GM18517 (cell line): ENCODE data around the gene GAB3.

Experiments used
- ATAC-seq: cut with Tn5 transposase; IDR thresholded peaks from one replicate; pipeline ENCODE4 v1.9.1; 2021; ENCODE audit warnings: mild to moderate bottlenecking, moderate library complexity; ENCODE audit not compliant: unreplicated experiment

GAB3 gene

DNA sequence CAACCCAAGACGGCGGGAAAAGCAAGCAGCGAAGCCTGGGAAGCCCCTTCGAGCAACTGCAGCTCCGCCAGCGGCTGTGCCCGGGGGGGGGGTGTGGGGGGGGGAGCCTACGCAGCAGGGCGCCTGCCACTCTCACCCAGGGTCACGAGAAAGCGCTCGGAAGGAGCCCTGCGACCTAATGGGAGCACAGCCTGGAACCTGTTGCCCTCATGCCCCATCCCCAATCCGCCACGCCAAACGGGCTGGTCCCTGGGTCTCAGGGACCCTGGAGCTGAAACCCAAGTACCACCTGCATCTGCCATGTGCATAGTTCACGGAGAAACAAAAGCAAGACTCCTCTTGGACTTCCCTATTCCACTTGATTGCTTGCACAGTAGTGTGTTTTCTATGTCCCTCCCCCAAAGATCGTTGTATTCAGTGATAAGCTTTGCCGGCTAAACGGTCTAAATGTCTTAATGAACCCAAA lies 359 bp upstream of the GAB3 start:
- no peak for ATAC-seq

DNA sequence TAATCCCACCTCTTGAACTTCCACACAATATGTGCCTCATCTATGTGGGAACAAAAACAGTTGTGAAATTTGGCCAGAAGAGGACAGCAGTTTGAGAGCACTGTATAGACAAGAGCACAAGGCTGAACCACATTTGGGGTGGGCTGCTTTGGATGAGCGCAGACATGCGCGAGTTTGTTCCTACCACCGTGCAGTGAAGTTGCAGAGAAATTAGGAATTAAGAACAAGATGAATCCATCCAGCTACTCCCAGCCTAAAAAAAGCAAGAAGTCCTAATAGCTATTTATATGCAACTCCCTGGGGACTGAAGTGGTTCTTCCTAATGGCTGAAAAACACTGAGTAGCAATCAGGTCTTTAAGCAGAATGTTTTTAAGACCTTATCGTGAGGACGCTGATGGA lies 1.0 kb downstream of the GAB3 start:
- no peak for ATAC-seq

DNA sequence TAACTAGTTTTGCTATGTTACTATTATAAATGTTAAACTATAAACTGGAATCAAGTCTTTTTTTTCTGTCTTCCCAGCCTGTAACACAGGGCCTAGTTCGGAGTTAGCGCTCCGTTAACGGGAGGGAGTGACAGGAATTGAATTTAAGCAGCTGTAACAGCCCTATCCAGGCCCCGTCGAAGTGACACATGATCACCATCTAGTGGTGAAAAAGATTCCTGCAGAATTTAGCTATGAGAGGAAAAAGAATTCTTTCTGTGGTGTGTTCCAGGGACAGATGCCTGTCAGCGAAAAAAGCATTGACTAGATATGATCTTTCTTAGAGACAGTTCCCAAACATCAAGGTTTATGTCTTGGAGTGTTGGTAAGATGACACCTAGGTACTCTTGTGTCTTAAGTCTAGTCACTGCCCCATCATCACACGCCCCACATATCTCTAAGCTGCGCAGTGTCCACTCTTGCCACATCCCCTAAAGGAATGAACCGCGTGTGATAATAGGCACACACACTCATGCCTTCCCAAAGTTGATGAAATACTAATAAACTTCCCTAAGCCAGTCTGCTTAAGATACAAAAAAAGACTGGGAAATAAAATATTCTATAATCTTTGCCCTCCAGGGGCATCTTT lies 2.1 kb downstream of the GAB3 start:
- ATAC-seq = peak; percentile 57

DNA sequence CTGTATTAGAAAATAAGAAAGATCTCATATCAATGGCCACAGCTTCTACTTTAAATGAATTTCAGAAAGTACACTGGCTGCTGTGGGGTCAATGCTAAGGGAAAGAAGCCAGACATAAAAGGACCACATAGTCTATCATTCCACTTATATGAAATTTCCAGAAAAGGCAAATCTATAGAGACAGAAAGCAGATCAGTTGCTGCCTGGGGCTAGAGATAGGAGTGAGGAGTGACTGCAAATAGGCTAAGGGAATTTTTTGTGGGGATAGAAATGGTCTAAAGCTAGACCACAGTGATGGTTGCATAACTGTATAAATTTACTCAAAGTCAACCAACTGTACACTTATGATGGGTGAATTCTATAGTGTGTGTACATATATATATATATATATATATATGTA lies 8.3 kb downstream of the GAB3 start:
- no peak for ATAC-seq

DNA sequence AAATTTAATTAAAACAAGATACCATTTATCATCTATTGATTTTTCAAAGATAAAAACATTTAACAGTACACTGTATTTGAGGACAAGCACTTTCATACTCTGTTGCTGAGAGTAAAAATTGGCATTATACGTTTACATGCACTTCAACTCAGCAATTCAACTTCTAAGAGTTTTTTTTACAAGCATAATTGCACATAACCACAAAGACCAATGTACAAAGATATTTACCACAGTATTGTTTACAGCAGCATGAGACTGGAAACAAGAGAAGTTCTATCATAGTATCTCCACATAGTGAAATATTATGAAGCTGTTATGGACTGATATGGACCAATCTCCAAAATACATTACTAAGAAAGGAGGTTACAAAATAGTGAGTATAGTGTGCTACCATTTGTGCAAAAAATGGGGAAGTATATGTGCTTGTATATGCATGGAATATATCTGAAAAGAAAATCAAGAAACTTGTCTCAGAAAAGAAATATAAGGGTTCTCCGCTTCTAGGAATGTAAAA lies 10.9 kb downstream of the GAB3 start:
- ATAC-seq = no peak

DNA sequence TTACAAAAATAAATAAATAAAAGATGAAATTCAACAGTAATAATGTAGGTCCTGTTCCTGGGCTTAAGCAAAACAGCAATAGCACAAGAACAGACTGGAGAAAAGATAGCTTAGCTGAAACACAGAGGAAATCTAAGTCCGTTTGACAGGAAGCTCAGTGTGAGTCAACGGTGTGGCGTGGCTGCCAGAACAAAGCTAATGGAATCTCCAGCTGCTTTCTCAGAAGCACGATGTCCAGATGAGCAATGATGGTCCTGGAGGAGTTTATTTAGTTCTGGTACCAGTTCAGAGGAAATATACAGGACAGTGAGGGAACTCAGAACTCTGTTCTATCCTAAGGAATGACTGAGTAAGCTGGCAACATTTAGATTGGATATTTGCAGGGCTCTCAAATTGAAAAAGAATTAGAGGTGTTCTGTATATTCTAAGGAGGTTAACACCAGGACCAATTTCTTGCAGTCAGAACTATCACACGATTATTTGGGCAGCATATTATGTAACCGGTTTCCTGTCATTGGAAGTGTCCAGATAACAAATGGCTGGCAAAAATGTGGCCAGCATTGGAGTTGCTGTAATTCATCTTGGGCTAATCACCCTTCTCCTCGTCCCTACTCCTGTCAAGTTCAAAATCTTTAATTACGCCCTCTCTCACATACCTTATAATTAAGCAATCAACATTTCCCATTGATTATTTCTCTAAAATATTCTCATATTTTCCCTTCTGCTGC lies 12.7 kb downstream of the GAB3 start:
- no peak for ATAC-seq

DNA sequence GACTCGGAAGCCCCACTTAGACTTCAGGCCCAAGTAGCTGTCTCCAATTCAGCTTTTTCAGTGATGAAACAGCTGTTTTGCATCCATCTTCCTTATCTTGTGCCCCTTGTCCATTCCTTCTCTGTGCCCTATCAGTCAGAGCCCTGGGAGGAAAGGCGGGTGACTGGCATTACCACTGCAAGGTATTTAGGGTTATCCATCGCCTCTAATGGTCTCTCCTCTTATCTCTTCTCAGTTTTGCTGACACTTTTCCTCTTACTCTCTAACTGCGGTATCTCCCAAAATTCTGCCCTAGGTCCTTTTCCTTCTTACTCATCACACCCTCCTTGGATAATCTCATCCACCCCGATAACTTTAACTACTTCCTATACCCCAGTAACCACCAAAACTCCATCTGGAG lies 13.7 kb downstream of the GAB3 start:
- ATAC-seq = no peak

DNA sequence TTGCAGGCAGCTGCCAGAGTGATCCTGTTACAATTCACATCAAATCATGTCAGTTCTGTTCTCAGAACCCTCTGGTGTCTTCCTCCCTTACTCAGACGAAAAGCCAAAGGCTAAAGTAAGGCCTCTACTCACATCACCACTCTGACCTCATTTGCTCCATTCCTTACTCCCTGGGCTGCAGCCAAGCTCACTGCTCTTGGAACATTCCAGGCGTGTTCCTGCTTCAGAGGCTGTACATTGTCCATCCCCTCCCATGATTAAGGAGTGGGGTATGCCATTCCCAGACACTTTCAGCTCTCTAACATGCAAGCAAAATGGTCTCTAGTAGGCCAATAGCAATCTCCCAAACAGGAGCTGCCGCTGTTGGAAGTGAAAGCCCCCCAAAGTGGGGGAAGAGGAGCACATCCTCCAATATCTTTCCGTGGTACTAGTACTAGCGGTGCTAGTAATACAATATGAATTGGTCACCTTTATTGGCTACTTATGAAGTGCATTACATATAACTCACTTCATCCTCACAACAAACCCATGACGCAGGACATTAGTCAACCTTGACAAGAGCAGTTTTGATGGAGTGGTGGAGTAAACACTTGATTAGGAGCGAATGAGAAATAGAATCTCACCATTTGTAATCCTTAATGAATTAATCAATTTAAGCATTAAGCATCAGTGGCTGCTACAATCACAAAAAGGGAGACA lies 15.0 kb downstream of the GAB3 start:
- no peak for ATAC-seq

DNA sequence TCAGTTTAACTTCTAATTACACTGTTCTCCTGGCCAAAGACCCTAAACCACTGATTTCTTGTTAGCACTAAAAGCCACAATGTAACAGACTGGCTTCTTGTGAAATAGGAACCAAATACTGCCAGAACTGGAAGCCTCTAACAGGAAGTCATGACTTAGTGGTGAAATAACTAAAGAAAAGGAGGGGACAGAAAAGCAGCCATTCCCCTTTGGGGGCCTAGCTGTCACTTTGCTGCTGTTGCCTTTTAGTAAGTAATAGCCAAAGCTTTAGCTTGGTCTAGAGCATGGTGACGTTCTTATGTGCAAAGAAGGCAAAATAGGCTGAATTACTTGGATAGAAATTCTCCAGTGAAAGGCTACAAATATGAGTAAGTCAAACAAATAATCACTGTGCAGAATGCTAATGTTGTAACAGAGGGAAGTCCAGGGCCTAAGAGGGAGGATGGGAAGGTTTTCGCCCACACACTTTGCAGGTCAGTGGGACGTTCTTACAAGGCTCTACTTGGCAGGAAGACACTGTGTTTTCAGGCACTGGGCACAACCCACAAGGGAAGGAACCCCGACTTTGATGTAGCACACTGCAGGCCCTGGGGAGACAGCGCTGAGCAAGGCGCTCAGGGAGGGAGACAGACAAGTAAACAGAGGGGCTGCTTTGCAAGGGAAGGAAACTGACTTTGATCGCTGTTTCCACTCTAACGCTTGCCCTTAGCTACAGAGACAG lies 16.7 kb downstream of the GAB3 start:
- ATAC-seq = no peak

DNA sequence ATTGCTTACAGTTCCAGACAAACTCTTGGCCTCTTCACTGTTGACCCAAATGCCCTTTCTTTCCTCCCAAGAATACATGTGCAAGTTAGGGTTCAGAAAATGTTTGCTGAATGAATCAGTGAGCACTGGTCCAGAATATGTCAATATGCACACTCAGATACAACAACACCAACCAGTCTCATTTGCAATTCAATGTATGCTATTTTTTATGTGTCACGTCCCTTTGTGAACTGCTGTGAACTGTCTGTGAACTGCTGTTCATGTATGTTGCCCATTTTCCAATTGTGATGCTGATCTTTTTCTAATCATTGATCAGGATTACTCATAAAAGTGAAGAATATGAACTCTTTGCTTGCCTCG lies 17.8 kb downstream of the GAB3 start:
- ATAC-seq = no peak

DNA sequence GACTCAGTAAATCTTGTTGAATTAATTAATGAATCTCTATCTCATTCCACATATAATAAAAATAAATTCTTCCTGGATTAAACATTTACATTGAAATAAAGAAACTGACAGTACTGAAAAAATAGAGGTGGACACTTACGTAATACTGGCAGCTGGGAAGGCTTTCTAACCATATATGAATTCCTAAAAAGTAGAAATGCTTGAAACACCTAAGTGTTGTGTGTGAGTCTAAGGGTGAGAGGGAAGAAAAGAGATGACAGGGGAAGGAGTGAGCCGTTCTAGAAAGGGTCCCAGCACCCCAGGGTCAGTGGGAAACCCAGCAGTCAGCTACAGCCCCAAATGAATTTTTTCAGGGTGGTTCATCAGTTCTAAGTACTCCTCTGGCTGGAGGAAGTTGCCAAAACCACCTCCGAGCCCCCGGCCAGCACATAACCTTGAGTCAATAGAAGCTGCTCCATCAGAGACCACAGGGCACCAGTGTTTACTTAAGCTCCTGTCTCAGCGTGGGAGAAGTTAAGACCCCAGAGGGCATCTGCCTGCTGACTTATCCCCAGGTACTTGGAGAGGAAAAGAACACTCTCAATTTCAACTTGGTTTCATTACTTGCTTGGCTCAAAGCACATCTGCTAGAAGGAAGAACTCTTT lies 18.3 kb downstream of the GAB3 start:
- no peak for ATAC-seq

DNA sequence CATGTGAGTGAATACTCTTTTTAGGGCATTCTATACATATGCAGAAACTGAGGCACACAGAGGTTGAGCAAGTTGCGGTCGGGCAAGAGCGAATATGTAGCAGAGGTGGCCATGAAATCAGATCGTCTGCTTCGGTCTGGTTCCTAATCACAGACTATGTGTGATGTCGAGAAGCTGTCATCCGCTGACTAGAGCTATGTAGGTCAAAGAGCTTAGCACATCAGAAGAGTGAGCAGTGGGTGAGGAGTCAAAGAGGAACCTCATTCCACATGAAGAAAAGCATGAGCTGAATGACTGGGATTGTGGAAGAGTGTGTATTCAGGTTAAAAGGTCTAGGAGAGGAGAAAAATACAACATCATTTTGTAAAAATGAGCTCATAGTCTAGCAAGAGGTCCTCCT lies 19.0 kb downstream of the GAB3 start:
- no peak for ATAC-seq

DNA sequence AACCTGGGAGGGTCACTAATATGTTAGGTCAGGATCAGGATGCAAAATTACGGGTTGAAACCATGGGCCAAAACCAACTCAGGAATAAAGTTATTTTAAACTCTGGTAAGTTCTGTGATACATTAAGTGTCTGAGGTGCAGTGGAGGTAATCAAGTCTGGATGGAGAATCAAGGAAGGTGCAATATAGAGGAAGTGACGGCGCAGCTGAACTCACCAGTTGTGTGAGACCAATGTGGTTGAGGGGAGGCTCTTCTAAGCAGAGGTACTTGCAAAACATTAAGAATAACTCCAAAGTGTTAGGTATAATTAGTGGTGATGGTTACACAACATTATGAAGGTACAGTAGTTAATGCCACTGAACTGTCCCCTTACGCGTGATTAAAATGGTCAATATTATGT lies 19.7 kb downstream of the GAB3 start:
- no peak for ATAC-seq

DNA sequence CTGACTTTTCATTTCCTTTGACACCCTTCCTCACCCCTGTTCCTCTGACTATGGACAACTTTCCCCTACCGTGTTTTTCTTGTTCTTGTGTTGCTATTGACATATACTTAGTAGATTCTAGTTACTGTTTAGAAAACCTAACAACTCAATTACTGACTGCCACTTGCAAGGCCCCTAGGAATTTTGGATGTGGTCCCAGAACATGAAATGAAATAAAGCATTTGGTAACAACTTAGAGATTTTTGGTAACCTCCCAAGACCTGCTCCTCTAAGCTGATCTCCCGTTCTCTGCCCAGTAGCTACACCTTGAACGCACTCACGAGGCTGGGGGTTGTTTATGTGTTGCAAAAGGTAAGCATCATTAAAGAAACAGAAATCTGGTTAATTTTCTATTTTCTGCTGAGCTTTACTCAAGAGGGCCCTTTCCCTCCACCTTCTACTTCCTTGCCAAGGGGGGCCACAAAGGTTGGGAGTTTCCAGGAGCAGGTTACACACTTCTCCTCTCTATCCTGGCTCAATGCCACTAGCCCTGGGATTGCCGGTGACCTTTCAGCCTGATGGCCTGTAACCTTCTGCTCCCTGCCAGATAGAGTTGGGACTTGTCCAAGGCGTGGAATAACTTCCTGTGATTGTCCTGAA lies 20.5 kb downstream of the GAB3 start:
- ATAC-seq = no peak

DNA sequence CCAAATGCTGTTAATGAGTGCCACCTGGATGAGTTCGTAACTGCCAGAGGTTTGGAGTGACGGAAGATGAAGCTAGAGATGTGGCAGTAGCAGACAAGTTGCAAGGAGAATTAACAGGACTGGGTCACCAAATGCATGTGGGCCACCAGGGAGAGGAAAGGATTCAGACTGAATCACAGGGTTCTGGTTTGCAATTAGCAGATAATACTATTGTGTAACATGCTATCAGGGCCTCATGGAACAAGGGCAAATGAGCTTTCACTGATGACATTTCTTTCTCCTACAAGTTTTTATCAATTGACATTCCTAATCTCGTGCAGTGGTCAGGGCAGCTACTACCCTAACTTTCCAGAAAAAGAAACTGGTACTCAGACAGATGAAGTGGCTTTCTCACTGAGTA lies 21.4 kb downstream of the GAB3 start:
- no peak for ATAC-seq

DNA sequence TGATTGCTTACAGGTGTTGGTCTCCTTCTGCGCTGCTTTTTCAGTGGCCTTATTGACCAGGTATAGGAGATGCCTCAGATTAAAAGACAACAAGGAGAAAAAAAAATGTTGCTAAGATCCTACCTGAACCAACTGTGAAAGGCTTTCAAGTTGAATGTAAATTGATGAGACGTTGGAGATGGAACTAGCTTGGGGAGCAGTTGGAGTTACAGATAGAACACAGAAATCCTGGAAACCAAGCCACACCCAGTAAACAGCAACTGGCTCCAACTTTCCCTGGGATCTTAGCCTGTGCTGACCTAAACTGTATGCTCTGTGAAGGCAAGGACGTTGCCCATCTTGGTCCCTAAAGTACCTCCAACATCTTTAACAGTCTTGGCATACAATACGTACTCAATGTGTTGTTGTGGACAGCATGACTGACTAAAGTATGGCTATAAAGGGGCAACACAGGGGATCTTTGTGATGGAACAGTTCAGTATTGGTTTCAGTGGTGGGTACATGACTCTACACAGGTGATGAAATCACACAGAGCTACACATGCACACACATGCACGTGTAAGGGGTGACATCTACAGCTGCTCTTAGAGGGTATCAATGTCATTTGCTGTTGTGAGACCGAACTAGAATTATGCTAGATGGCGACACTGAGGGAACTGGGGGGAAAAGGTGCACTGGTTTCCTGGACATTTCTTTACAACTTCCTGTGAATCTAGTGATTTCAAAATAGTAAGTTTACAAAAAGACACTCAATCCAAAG lies 22.3 kb downstream of the GAB3 start:
- ATAC-seq = no peak

DNA sequence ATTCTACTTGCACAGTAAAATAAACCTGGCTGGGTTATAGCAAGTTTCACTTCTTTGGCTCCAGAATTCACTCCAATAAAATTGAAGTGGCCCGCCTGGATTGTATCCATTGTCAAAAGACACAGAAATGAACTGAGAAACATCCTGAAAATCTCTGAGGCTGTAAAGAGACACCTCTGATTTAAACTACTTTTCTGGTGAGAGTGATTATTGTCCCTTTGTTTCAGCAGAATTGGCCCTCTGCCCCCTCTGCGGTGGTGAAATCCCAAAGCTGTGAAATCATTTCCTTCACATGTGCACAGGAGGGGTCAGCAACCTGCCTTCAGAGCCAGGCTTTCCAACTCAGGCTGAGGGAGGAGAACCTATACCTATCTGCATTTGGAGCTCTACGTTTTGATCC lies 23.0 kb downstream of the GAB3 start:
- no peak for ATAC-seq

DNA sequence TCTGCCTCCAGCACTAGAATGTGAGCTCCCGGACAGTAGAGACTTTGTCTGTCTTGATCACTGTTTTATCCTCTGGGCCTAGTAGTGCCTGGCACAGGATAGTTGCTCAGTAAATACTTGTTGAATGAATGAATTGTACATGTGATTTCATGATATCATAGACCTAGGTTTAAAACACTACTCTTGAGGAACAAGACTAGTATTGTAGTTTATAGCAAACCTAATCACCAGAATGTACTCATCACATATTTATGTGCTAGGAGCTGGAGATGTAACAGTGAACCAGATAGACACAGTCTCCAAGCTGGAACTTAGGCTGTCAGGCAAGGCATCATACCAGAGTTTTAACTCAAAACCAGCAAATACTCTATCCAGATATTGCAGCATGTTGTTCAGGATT lies 23.5 kb downstream of the GAB3 start:
- no peak for ATAC-seq

DNA sequence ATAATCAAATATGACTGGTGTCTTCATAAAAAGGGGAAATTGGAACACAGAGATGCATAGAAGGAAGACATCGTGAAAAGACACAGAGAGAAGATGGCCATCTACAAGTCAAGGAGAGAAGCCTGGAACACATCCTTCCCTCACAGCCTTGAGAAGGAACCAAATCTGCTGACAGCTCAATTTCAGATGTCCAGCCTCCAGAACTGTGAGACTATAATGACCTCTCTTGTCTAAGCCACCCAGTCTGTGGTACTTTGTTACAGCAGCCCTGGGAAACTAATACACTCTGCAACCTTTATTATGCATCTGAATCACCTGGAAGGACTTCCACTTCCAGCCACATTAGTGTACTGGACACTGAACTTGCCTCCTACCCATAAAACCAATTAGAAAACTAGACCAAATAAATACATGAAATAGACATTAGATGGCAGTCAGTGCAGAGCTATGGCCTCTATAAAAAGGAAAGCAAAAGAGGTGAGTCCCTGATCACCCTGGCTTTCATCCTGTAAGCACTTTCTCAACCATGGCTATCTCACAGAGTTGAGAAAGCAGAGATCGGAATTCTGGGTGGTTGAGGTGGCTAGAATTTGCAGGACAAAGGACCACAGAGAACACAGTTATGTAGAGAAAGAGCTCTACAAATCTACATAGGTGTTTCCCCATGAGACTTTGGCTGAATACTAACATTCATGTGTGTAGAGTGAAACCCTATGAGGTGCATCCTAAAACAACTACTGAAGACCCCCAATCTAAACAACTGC lies 25.7 kb downstream of the GAB3 start:
- no peak for ATAC-seq
